ENCODE results near the gene S100A11.

The S100A11 gene

GRCh38 chr1:152039461-152039860, 2.7 kb upstream of the S100A11 start:
- no peak for DNase-seq (ENCODE audit: low read depth)

- no peak for DNase-seq (ENCODE audit: low read depth)
Observed at GRCh38 chr1:152038871-152039270, 2.1 kb upstream of the S100A11 start.

- no peak for DNase-seq (ENCODE audit: low read depth)
Observed at GRCh38 chr1:152035539-152036266, 1.1 kb downstream of the S100A11 start.

- DNase-seq (ENCODE audit: low read depth) = peak; percentile 60
Observed at GRCh38 chr1:152034654-152035538, 1.9 kb downstream of the S100A11 start.

GRCh38 chr1:152034324-152034653, 2.5 kb downstream of the S100A11 start:
- no peak for DNase-seq (ENCODE audit: low read depth)

GRCh38 chr1:152029929-152030211, 6.9 kb downstream of the S100A11 start:
- DNase-seq (ENCODE audit: low read depth) = no peak

- peak; percentile 13 for DNase-seq (ENCODE audit: low read depth)
Observed at GRCh38 chr1:152029144-152029928, 7.5 kb downstream of the S100A11 start.

GRCh38 chr1:152026895-152027294, 9.9 kb downstream of the S100A11 start:
- no peak for DNase-seq (ENCODE audit: low read depth)

GRCh38 chr1:152024223-152024622, 12.6 kb downstream of the S100A11 start:
- DNase-seq (ENCODE audit: low read depth) = no peak

- no peak for DNase-seq (ENCODE audit: low read depth)
Observed at GRCh38 chr1:152023221-152023620, 13.6 kb downstream of the S100A11 start.

- DNase-seq (ENCODE audit: low read depth) = no peak
Observed at GRCh38 chr1:152022474-152022873, 14.3 kb downstream of the S100A11 start.

- no peak for DNase-seq (ENCODE audit: low read depth)
Observed at GRCh38 chr1:152021569-152021968, 15.2 kb downstream of the S100A11 start.

- no peak for DNase-seq (ENCODE audit: low read depth)
Observed at GRCh38 chr1:152020849-152021248, 16.0 kb downstream of the S100A11 start.

- DNase-seq (ENCODE audit: low read depth) = no peak
Observed at GRCh38 chr1:152018537-152018936, 18.3 kb downstream of the S100A11 start.

GRCh38 chr1:152015766-152016165, 21.0 kb downstream of the S100A11 start:
- no peak for DNase-seq (ENCODE audit: low read depth)

- DNase-seq (ENCODE audit: low read depth) = no peak
Observed at GRCh38 chr1:152014943-152015342, 21.9 kb downstream of the S100A11 start.

GRCh38 chr1:152013664-152014237, 23.1 kb downstream of the S100A11 start:
- no peak for DNase-seq (ENCODE audit: low read depth)

GRCh38 chr1:152009691-152010090, 27.1 kb downstream of the S100A11 start:
- no peak for DNase-seq (ENCODE audit: low read depth)

GRCh38 chr1:152007047-152007446, 29.8 kb downstream of the S100A11 start:
- DNase-seq (ENCODE audit: low read depth) = no peak

- DNase-seq (ENCODE audit: low read depth) = no peak
Observed at GRCh38 chr1:152005360-152005912, 31.4 kb downstream of the S100A11 start.

- no peak for DNase-seq (ENCODE audit: low read depth)
Observed at GRCh38 chr1:152003846-152004442, 32.9 kb downstream of the S100A11 start.

GRCh38 chr1:152002960-152003359, 33.8 kb downstream of the S100A11 start:
- DNase-seq (ENCODE audit: low read depth) = no peak
